Activated CD8-positive, alpha-beta memory T cell treated with anti-CD3 and anti-CD28 coated beads, Interleukin-2, amount 50 U/mL, for 4 hours (primary cell): ENCODE data around the gene PTPN18.
"Not testable (repeated sequence)": the region's sequence is repeated elsewhere in the genome, so short reads cannot be mapped to it uniquely, and the experiment has no call there.

Experiments
- DNase-seq: peaks from one replicate; pipeline ENCODE4 v3.0.0-alpha.2; 2020

The PTPN18 gene

GRCh38 chr2:130385709-130386108 is 29.9 kb downstream of the PTPN18 start:
- no peak for DNase-seq

DNA sequence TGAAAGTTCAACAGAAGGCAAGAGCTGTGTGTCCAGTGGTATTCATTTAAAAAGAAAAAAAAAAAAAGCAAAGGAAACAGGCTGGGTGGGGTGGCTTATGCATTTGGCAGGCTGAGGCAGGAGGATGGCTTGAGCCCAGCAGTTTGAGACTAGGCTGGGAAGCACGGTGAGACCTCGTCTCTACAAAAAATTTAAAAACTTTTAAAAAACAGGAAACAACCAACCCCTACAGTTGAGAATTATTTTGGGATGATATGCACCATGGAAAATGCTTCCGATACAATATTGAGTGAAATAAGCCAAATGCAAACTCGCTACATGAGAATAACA is 31.2 kb downstream of the PTPN18 start:
- DNase-seq: no peak

DNA sequence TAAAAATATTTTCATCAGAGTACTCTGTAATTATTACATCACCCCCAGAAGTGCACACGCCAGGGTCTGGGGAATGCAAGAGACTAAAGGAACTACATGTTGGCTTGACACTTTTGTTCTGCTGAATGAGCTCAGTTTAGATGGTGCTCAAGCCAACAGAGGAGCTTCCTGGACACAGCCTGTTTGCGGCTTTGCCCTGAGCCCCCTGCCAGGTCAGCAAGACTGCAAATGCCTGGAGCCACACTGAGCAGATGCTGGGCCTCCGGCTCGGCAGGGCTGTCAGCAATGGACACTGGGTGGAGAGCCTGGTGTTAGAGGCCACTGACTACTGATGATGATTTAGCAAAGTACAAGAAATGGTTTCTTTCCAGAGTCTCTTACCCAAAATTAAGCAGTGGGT is 31.9 kb downstream of the PTPN18 start:
- no peak for DNase-seq

DNA sequence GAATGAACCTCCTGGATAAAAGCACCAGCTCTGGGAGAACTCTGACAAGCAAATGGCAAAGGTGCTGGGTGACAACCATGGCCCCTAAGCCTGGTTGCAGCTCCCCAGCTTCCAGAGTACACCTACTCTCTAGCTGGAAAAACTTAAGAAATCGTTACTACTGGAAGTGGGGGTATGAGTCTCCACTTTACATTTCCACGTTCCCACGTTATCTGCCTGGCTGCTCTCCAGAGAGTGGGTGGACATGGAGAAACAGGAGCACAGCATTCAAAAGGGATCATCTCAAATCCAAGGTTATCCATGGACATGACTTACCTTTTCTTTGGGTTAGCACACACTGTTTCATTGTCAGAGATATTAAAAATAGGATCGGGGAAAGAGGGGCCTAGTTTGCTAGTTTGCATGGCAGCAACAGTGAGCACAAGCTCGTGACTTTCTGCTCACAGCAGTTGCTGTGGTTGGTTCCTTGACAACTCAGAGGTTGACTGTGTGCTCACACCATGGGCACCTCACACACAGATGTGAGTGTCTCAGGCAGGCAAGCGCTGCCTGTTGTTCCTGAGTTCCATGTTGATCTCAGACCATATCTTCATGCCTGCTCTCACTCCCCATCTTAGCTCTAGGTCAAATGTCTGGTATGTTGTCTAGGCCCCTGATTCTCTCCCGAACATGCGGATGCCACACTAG is 32.5 kb downstream of the PTPN18 start:
- no peak for DNase-seq

DNA sequence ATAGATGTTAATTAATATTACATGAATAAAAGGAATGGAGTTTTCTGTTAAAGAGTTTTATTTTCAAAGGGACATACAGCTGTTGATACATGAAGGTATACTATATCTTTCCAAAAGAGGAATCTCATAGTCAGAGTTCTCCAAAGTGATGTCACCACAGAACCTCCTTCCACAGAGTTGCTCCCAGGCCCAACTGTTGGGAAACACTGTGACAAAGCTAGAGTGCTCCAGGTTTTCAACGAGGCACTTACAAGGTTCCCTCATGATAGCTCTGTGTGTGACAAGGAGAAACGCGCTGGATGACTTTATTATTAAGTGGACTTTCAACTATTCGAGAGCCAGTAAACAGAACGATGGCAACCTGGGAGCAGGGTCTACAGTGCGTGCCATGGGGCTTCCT is 33.5 kb downstream of the PTPN18 start:
- DNase-seq: no peak

GRCh38 chr2:130389783-130390182 is 33.9 kb downstream of the PTPN18 start:
- no peak for DNase-seq

GRCh38 chr2:130390460-130391057 is 34.7 kb downstream of the PTPN18 start:
- no peak for DNase-seq

- peak; percentile 66 for DNase-seq
Measured at GRCh38 chr2:130391058-130391871, 35.4 kb downstream of the PTPN18 start.

DNA sequence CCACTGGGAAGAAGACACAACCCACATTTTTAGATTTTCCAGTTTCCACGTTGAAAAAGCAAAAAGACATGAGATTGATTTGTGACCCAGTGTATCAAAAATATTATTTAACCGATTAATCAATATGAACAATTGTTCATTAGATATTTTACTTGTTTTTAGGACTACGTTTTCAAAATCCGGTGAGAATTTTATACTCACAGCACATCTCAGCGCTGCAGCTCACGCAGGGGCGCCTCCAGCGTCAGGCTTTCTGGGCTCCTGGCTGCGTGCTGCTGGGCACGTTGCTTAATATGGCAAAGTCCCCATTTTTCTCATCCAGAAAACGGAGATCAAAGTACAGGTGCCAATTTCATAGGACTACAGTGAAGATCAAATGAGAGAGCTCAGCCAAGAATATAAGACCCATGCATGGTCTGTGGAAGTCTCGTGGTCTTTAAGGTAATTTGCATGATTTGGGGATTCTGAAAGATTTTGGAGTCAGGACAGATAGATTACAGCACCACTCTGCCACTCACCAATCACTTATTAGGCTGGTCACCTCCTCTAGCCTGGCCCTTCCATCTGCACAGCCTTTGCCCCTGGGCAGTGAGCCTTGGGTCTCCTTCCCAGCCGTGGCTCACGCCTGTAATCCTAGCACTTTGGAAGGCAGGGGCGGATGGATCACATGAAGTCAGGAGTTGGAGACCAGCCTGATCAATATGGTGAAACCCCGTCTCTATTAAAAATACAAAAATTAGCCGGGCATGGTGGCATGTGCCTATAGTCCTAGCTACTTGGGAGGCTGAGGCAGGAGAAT is 36.2 kb downstream of the PTPN18 start:
- no peak for DNase-seq

DNA sequence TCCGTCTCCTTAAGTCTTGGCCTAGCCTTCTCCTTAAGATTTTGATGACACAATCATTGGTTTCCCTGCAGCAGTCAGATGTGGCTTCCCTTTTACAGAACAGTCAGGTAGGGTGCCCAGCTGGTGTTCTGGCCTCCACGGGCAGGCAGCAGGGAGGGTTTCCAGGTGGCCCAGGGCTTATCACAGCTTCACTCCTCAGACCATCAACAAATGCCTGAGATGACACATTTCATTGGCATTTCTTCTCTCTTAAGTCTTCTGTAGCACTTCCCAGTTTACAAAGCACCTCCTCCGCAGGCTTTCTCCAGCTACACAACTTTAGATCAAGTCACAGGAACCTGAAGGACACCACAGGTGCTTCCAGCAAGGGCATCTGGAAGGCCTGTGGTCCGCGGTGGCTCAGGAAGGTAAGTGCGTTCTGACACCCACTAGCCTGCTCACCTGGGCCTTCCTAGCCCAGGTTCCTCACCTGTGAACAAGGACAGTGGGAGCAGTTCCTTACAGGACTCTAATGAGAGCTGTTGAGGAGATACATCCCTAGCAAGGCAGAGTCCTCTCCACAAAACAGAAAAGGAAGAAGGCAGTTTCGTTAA is 37.6 kb downstream of the PTPN18 start:
- no peak for DNase-seq

DNA sequence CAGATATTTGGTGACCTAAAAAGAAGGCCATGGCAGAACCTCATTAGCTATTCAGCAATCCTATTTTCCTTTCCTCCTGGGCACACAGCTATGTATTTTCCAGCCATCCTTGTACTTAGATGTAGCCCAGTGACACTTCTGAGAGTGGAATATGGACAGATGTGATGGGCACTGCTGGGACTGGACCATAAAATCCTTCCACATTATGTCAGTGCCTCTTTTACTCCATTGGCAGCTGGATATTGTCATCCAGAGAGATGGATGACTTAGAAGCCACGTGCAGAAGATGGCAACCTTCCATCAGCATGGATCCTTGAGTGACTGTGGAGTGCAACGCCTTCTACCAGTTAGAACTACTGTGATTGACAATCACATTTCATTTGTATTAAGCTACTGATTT is 50.4 kb downstream of the PTPN18 start:
- not testable (repeated sequence) for DNase-seq

DNA sequence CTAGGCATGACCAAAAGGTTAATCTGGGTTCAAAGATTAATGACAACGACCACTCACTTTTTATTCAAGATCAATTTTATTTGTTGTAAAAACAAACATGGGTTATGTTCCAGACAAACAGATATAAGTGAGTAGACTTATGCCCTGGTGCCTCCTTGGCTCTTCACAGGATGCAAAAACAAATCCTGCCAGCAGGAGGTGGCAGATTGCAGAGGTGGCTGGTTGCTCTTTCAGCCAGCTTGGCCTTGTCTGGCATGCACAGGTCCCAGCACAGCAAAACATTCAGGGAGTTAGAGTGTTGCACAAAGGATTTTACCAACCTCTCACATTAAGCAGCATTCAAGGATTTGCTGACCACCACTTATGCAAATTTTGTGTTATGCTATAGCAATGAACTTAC is 60.8 kb downstream of the PTPN18 start:
- DNase-seq: not testable (repeated sequence)

GRCh38 chr2:130418845-130419244 is 63.0 kb downstream of the PTPN18 start:
- DNase-seq: not testable (repeated sequence)
